GM18508 (cell line): Measurements from ENCODE around the gene SMARCB1.
"Not testable (repeated sequence)": the region's sequence is repeated elsewhere in the genome, so short reads cannot be mapped to it uniquely, and the experiment has no call there.

Experiments
- ATAC-seq: cut with Tn5 transposase; IDR thresholded peaks from one replicate; pipeline ENCODE4 v1.9.1; 2021; ENCODE audit warnings: moderate number of reproducible peaks; ENCODE audit not compliant: insufficient read depth, unreplicated experiment

SMARCB1 gene

GRCh38 chr22:23841292-23841691 is 54.5 kb downstream of the SMARCB1 start:
- no peak for ATAC-seq

- ATAC-seq = no peak
These were observed 55.1 kb downstream of the SMARCB1 start for GRCh38 chr22:23841736-23842445.

- ATAC-seq = no peak
These were observed 55.8 kb downstream of the SMARCB1 start for GRCh38 chr22:23842599-23842998.

GRCh38 chr22:23844739-23845202 is 58.0 kb downstream of the SMARCB1 start:
- no peak for ATAC-seq

GRCh38 chr22:23845265-23846080 is 58.7 kb downstream of the SMARCB1 start:
- no peak for ATAC-seq

- no peak for ATAC-seq
These were observed 59.3 kb downstream of the SMARCB1 start for GRCh38 chr22:23846081-23846469.

- no peak for ATAC-seq
These were observed 60.6 kb downstream of the SMARCB1 start for GRCh38 chr22:23847310-23847920.

- no peak for ATAC-seq
These were observed 61.5 kb downstream of the SMARCB1 start for GRCh38 chr22:23847991-23848864.

GRCh38 chr22:23849009-23850006 is 62.5 kb downstream of the SMARCB1 start:
- no peak for ATAC-seq

- peak; percentile 67 for ATAC-seq
These were observed 63.4 kb downstream of the SMARCB1 start for GRCh38 chr22:23850136-23850611.

- ATAC-seq = peak; percentile 18
These were observed 70.2 kb downstream of the SMARCB1 start for GRCh38 chr22:23856721-23857605.

GRCh38 chr22:23857606-23858483 is 71.1 kb downstream of the SMARCB1 start, which contains the start of gene SLC2A11:
Gene SLC2A11, plus strand, starts transcription at chr22:23857875. Its CDS starts 125 bp downstream, at chr22:23858000.
- peak; percentile 67 for ATAC-seq

- ATAC-seq = no peak
These were observed 71.7 kb downstream of the SMARCB1 start for GRCh38 chr22:23858484-23858815.

- ATAC-seq = no peak
These were observed 72.4 kb downstream of the SMARCB1 start for GRCh38 chr22:23859201-23859600.

- not testable (repeated sequence) for ATAC-seq
These were observed 73.4 kb downstream of the SMARCB1 start for GRCh38 chr22:23860187-23860586.

GRCh38 chr22:23862103-23862502 is 75.3 kb downstream of the SMARCB1 start:
- no peak for ATAC-seq
